Colon (tissue), 2 donors: ENCODE results near the gene PKHD1.

Source experiments
- FAIRE-seq: peaks from 2 replicates; lab custom pipeline; 2012; peaks lifted over from hg19 to GRCh38; lab: Jason Lieb, UNC
- donor health status: control.
- donor health status: control.

Gene PKHD1

DNA sequence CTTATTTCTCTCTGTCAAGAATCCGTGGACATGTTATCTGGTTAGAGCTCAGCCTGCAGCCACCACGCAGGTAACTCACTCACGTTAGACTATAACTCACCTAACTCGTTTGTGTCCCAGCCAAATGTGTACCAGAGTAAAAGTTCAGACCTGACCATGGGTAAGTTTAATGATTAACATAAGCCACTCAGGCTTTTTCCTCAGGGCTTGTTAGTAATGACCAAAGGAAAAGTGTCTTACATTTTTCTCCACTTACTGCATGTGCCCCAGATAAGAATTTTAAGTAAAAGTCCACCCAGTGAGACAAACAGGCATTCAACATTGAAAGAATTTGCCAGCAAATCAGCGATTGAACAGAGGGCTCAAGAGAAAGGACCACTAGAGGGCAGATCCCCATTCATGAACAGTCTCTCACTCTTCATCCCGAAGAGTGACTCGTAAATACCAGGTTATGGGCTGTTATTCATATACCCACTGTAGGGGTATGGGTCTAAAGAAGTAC lies at the start of gene PKHD1:
TSS of gene PKHD1 (minus strand) at position 116 of the 502 bp plus-strand sequence. CDS start 2,680 bp downstream, outside the sequence.
- no peak for FAIRE-seq

GRCh38 chr6:52136934-52137467 lies 49.6 kb upstream of the PKHD1 start:
- no peak for FAIRE-seq

DNA sequence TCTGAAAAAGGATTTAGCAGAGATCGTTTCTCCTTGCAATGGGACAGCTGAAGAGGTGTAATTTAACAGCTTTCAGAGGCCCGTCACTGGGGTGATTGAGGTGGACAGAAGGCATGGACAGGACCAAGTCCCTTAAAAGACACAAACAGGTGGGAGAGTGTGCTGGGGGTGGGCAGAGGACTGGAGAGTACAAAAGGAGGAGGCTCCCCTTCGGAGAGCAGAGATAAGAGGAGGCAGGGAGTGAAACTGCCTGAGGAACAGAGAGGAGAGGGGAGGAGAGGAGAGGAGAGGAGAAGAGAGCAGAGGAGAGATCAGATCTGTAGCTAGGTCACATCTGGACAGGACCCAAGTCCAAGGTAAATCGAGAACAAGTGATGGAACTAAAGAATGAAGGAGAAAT lies 48.6 kb upstream of the PKHD1 start:
- no peak for FAIRE-seq

- FAIRE-seq = no peak
Measured at GRCh38 chr6:52135217-52135616, 47.8 kb upstream of the PKHD1 start.

DNA sequence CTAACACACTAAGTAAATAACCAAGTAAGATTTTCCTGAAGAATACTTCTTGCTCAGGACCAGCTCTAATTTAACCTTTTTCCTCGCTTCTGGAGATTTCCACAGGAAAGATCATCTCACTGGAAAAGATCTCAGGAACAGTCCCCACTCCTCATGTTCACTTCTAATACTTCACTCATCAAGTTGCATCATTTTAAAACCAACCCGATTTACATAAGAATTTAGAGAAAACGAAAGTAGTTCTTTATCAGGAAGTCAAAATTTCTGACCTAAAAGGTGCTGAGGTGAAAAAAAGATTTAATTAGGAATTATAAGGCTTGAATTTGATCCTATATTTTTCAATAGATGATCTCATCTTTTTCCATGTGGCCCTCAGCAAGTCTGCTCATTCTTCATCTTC lies 46.6 kb upstream of the PKHD1 start:
- no peak for FAIRE-seq

- FAIRE-seq = no peak
Measured at GRCh38 chr6:52133324-52133723, 45.9 kb upstream of the PKHD1 start.

- no peak for FAIRE-seq
Measured at GRCh38 chr6:52132292-52132691, 44.9 kb upstream of the PKHD1 start.

DNA sequence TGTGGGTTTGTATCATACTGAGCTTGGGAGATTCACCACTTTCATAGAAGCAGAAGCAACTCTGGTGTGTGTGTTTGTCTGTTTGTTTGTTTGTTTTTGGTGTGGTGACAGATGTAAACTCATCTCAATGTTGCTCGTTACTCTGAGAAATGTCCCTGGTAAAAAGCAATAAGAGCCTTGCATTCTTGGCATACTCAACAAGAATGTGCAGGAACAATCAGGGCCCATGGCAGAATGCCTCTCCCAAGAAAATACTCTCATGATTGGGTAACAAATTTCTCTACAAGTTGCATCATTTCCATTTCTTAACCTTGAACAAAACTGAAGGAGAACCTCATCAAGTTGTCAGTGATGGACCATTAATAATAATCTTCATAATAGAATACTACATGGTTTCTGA lies 43.0 kb upstream of the PKHD1 start:
- no peak for FAIRE-seq

DNA sequence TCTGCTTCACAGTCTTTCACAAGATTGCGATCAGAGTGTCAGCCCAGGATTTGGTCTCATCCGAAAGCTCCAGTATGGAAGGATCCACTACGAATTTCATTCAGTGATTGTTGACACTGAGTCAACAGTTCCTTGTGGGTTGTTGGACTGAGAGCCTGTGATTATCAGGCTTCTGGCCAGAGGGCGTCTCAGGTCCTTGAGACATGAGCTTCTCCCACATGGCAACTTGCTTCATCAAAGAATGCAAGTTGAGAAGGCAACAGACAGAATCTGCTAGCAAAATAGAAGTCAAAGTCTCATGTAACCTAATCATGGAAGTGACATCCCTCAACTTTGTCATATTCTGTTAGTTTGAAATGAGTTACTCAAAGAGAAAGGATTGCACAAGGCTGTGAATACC lies 40.5 kb upstream of the PKHD1 start:
- FAIRE-seq = no peak

DNA sequence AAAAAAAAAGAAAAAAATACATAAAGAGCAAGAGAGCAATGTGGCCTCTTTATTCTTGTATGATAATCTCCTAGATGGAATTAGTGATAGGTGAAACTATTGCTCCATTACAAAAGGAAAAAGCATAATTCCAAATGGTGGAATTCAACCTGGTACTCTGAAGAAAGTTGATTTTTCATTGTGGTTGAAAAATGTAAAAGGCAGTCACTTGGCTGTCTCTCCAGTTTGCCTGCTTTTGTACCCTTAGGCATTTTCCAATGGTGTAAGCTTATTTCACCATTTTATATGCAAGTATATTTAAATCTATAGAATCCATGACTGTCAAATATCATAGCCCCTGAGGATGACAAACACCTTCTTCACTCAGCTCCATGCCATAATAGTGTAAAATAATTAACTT lies 38.8 kb upstream of the PKHD1 start:
- FAIRE-seq = no peak

- FAIRE-seq = no peak
Measured at GRCh38 chr6:52125572-52125971, 38.2 kb upstream of the PKHD1 start.

DNA sequence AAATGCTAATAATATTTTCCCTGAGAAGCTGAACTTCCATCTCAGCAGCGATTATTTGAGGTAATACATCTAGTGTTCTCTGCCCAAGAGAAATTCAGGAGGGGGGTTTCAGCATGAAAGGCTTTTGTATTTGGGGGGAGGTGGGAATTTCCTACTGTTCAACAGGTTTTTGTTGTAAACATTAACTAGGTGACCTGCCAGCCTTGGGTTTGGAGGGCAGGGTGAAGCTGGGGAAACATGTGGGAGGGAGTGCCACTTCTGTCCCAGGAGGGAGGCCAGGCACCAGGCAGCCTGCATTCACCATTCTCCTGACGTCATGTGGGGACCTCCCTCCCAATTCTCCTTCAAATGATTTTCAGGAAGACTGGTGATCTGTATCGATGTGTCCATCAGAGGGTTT lies 37.7 kb upstream of the PKHD1 start:
- no peak for FAIRE-seq

- FAIRE-seq = no peak
Measured at GRCh38 chr6:52124126-52125121, 37.0 kb upstream of the PKHD1 start.

DNA sequence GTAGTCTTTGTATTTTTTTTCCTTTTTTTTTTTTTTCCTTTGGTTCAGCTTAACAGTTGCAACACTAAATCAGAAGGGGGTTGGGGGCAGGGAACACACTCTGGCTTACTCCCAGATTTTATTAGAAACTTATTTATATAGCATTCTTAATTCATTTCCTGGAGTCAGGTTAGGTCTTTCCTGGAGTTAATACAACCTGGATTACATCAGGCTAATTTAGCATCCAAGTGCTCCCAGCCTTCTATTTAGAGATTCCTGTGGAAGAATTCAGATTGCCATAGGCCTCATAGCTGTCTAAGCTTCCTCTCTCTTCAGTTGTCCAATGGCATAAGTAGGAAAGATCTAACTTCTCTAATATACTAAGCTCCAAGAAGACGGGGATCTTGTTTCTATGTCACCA lies 35.8 kb upstream of the PKHD1 start:
- FAIRE-seq = no peak

- FAIRE-seq = no peak
Measured at GRCh38 chr6:52117352-52117751, 29.9 kb upstream of the PKHD1 start.

- no peak for FAIRE-seq
Measured at GRCh38 chr6:52116605-52116948, 29.2 kb upstream of the PKHD1 start.

DNA sequence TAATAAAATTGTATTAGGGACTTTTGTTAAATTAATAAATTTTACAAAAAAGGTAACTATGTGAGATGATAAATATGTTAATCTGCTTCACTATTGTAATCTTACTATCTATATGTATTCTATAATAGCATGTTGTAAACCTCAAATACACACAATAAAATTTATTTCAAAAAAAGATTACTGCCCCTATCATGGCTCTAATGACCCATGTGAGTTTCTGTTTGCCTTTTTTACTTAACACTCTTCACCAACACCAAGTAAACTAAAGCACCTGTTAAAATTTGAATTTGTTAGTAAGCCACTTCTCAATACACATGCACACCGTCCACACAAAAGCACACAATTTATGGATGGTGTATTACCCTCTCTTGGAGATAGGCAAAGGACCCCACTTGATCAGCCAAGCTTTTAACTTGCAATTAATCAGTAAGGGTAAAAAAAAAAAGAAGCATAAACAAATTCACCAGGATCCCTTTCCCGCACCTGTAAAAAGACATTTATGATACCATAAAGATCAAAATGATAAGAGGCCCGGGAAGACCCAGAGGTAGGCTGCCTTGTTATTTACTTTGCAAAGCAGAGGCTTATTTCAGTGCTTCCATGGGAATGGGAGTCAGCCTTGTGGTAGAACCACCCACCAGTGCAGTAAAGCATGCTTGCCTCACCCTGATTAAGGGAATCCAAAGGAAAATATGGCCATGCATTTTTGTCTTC lies 28.6 kb upstream of the PKHD1 start:
- FAIRE-seq = no peak

DNA sequence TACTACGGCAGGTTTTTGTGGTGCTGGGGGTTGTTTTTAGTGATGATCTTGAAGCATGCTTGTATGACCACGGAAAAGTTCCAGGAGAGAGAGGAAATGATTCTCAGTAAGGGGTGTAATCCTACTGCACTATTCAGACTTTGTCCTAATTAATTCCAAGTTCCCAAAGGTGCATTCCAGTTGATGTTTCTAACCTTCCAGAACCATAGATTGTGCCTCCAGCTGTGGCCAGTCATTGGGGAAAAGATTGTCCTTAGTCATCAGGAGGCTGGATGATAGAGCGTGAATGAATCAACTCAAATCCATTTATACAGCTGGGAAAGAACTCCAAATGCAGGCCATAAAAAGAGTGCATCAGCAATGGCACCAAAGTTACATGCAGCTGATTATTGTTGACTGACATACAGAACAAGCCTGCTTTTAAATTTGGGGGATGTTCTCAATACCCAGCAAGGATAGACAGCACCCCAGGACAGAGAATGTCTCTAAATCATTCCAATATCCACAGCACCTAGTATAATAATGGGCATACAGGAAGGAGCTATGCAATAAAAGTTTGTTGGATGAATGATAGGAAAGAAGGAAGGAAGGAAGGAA lies 27.8 kb upstream of the PKHD1 start:
- no peak for FAIRE-seq

DNA sequence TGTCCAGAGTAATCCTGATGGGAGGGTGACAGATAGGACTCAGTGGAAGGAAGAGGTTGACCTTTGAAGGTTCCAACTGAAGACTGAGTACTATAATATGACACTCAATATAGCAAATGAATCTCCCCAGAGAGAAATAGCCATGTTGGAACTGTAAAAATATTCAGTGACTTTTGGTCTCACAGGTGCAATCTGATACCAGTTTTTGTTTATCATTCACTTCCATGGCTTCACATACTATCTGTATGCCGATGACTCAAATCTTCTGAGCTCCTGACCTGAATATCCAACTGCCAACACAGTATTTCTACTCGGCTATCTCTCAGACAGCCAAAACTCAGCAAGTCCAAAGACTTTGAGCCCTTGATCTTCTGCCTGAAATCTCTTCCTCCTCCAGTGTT lies 21.8 kb upstream of the PKHD1 start:
- FAIRE-seq = no peak

DNA sequence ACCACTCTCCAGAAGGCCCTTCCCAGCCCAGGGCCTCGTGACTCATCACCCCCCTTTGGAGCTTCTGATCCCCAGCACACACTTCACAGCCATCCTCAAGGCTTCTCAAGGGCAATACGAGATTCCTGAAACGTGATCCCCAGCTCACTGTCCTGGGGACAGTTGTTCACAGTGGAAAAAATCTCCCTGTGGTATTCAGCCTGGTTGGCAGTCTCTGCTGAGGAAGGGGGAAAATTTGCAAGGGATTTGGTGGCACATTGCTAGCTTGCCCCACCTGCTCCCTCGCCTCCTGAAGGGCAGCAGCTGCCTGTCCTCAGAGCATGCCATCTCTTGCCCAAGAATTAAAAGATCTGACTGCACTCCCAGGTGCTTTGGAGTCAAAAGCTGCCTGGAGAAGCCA lies 20.7 kb upstream of the PKHD1 start:
- no peak for FAIRE-seq

- no peak for FAIRE-seq
Measured at GRCh38 chr6:52106994-52107393, 19.6 kb upstream of the PKHD1 start.

DNA sequence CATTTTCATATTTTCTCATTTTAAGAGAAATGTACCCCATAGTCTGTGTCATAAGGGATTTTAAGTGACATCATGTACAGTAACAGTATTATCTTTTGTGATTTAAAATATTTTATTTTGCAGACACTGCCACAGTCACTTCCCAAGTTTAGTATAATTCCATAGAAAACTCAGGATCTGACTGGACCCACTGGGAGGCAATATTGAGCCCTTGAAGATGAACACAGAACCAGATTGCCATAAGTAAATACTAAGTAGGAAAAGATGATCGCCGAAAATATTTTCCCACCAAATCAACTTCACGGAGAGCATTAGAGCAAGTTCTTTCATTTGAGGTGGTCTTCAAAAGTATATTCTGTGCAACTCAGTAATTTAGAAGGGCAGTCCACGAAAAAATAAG lies 17.6 kb upstream of the PKHD1 start:
- FAIRE-seq = no peak

- FAIRE-seq = no peak
Measured at GRCh38 chr6:52103623-52104022, 16.2 kb upstream of the PKHD1 start.
